NT2/D1 (cell line): Measurements from ENCODE around the gene TTC21A.

Source experiments
- SUZ12 ChIP-seq: IDR thresholded peaks from 2 replicates; pipeline ENCODE4 v1.6.1; 2011; ENCODE audit not compliant: insufficient read length, insufficient read depth; ENCODE audit errors: extremely low read depth
- YY1 ChIP-seq: IDR thresholded peaks from 2 replicates; pipeline ENCODE4 v1.6.1; 2011; ENCODE audit not compliant: insufficient read length, insufficient read depth

DNA sequence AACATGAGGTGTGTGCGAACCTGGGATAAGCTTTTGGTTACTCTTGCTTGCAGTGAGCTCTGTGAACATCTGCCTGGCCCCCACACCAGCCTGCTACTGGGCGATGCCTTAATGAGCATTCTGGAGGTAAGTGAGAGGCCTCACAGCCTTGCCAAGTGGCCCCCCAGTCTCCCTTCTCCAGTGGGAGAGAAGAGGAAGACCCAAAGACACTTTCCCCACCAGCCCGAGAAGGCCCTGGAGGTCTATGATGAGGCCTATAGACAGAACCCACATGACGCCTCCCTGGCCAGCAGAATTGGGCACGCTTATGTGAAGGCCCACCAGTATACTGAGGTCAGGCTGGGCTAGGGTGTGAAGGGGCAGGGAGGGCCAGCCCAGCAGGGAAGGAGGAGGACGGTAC is 22.5 kb downstream of the TTC21A start:
- TF ChIP-seq YY1 (no peak), SUZ12 (no peak)
